Stimulated activated naive CD8-positive, alpha-beta T cell treated with anti-CD3 and anti-CD28 coated beads, Interleukin-15, Interleukin-2, amounts not matched to agents 100 U/mL and 50 U/mL, for 24 hours (primary cell): ENCODE measurements around the gene SDHA.
"Not testable (repeated sequence)": the region's sequence is repeated elsewhere in the genome, so short reads cannot be mapped to it uniquely, and the experiment has no call there.

Experiments used
- ATAC-seq: fragments of 150-1000 bp; cut with Tn5 transposase; one replicate; pipeline ENCODE4 v1.10.0; 2021
- DNase-seq: peaks from one replicate; pipeline ENCODE4 v3.0.0; 2021

SDHA gene

GRCh38 chr5:222951-223715 is 5.0 kb downstream of the SDHA start:
- not testable (repeated sequence) for ATAC-seq, DNase-seq

GRCh38 chr5:223791-224190 is 5.7 kb downstream of the SDHA start:
- ATAC-seq (no peak), DNase-seq (no peak)

GRCh38 chr5:225334-225733 is 7.2 kb downstream of the SDHA start:
- no peak for DNase-seq
- no peak for ATAC-seq

- DNase-seq, ATAC-seq: not testable (repeated sequence)
Measured at GRCh38 chr5:227375-227774, 9.3 kb downstream of the SDHA start.

GRCh38 chr5:228886-229285 is 10.8 kb downstream of the SDHA start:
- no peak for ATAC-seq

GRCh38 chr5:230711-231110 is 12.6 kb downstream of the SDHA start:
- ATAC-seq (peak; percentile 19), DNase-seq (no peak)

More at GRCh38 chr5:228886-229285, 10.8 kb downstream of the SDHA start:
- no peak for DNase-seq

- DNase-seq: no peak
- no peak for ATAC-seq
Measured at GRCh38 chr5:231661-232060, 13.5 kb downstream of the SDHA start.

GRCh38 chr5:233426-233825 is 15.3 kb downstream of the SDHA start:
- DNase-seq, ATAC-seq: not testable (repeated sequence)

GRCh38 chr5:234450-234849 is 16.3 kb downstream of the SDHA start:
- ATAC-seq (no peak), DNase-seq (no peak)

- not testable (repeated sequence) for ATAC-seq, DNase-seq
Measured at GRCh38 chr5:235527-235926, 17.4 kb downstream of the SDHA start.

GRCh38 chr5:237931-238330 is 19.8 kb downstream of the SDHA start:
- not testable (repeated sequence) for DNase-seq, ATAC-seq

- not testable (repeated sequence) for DNase-seq, ATAC-seq
Measured at GRCh38 chr5:240550-240949, 22.4 kb downstream of the SDHA start.

- ATAC-seq, DNase-seq: not testable (repeated sequence)
Measured at GRCh38 chr5:241045-241669, 23.0 kb downstream of the SDHA start.

- not testable (repeated sequence) for ATAC-seq, DNase-seq
Measured at GRCh38 chr5:243683-244367, 25.7 kb downstream of the SDHA start.

GRCh38 chr5:245717-246116 is 27.6 kb downstream of the SDHA start:
- not testable (repeated sequence) for ATAC-seq, DNase-seq

- not testable (repeated sequence) for ATAC-seq, DNase-seq
Measured at GRCh38 chr5:250396-250795, 32.3 kb downstream of the SDHA start.

- not testable (repeated sequence) for DNase-seq, ATAC-seq
Measured at GRCh38 chr5:251016-251415, 32.9 kb downstream of the SDHA start.

GRCh38 chr5:251538-251937 is 33.4 kb downstream of the SDHA start:
- ATAC-seq, DNase-seq: not testable (repeated sequence)

GRCh38 chr5:251975-252374 is 33.9 kb downstream of the SDHA start:
- DNase-seq, ATAC-seq: not testable (repeated sequence)

- DNase-seq: no peak
Measured at GRCh38 chr5:252546-252945, 34.4 kb downstream of the SDHA start.

GRCh38 chr5:254322-254721 is 36.2 kb downstream of the SDHA start:
- ATAC-seq, DNase-seq: not testable (repeated sequence)

More at GRCh38 chr5:252546-252945, 34.4 kb downstream of the SDHA start:
- ATAC-seq: no peak

- DNase-seq, ATAC-seq: not testable (repeated sequence)
Measured at GRCh38 chr5:255116-255515, 37.0 kb downstream of the SDHA start.

- not testable (repeated sequence) for ATAC-seq, DNase-seq
Measured at GRCh38 chr5:256347-256746, 38.2 kb downstream of the SDHA start.
